ENCODE data around the gene ARHGEF6.
"Not testable (repeated sequence)": the region's sequence is repeated elsewhere in the genome, so short reads cannot be mapped to it uniquely, and the experiment has no call there.

ARHGEF6 gene

DNA sequence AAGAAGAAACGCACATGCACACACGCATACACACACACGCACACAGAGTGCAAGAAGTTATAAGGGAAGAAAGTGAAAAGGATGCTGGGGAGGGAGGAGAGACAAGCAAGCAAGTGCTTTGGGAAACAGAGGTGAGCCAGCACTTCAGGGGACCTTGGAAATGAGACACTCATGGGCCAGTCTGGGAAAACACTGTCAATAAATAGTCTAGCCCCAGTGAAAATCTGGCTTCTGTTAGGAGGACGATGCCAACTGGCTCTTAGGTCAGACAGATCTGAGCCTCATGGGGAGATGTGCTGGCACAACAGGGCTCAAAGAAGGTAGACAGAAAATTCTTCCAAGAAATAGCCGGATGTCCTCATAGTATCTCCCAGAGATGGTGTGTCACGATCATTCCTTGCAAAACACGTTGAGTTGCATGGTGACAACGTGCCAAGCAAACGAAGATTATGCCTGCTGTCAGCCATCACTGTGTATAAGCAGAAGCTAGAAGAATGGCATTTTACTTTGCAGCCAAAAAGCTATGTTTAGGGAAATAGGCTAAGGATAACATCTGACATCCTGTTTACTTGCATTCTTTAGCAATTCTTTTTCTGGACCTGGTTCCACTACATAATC is 557 bp upstream of the ARHGEF6 start:
- peak; percentile 41 for DNase-seq

DNA sequence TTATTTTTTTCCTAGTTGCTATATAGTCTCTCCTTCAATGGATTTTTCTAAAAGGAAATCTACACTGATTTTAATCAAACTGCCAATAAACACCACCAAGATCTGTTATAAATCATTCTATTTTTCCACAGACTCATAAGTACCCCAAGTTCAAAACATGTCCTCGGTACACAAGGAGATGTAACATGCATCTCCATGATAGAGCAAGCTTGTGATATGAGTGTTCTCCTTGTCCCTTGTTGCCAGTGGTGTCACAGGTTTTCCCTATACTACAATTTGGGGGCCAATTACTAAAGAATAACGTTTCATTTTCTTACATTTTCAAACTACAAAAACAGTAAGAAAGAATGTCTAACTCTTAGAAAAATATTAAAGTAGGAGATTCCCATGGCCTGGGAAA is 491 bp downstream of the ARHGEF6 start:
- no peak for DNase-seq

DNA sequence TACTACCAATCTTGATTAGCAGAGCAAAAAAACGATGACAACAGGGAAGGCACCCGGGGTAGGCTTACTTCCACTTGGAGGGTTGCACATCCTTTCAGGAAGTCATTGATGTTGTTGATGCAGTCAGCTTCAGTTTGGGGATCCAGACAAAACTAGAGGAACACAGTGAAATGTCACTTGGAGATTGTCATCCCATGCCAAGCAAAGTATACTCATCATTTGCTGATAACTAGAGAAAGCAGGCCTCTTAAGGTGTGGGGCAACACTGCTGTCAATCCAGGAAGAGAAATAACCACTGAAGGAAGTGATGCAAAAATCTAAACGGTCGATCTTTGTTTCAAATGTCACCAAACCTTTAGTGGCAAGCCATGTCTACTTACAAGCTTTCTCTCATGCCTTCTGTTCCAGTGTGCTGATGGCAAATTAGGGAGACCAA is 1.4 kb downstream of the ARHGEF6 start:
- peak; percentile 69 for DNase-seq

DNA sequence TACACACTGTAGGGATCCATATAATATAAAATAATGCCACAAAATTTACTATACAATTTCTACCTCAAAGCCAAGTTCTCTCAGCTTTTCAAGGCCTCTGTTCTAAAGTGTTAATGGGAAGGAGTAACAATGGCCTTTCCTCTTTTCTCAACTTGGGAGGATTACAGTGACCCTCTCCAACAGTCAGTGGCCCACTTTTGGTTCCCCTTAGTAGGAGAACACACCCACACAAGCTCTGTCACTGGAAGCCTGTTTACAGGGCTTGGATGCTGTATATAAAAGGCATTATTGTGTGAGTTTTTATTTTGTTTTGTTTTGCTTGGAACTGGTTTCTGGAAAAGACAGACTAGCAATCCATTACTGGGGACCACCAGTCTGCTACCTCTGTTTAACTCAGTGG is 1.8 kb downstream of the ARHGEF6 start:
- DNase-seq: peak; percentile 74

DNA sequence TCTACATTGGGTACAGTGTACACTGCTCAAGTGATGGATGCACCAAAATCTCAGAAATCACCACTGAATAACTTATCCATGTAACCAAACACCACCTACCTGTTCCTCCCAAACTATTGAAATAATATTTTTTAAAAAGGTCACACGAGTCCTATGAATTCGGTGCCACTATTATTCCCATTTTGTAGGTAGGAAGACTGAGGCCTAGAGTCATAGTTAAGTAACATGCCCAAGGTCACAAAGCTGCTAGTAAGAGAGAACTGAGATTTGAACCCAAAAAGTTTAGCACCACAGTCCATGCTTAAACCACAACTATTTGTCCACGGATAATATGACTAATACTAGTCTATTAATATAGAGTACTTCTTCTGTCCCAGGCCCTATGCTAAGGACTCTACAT is 2.7 kb downstream of the ARHGEF6 start:
- peak; percentile 6 for DNase-seq

DNA sequence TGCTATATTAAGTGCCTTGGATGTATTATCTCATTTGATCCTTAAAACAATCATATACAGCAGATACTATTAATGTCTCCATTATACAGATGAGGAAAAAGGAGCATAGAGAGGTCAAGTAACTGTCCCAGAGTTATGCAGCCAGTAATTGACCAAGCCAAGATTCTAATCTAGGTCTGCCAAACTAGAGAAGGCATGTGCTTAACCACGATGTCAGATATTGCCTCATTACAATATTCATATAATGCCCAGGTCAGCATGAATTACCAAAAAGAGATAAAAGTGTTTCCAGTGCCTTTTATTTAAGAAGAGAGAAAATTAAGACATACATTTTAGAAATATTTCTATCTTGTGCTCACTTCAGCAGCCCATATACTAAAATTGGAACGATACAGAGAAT is 7.1 kb downstream of the ARHGEF6 start:
- DNase-seq: no peak

DNA sequence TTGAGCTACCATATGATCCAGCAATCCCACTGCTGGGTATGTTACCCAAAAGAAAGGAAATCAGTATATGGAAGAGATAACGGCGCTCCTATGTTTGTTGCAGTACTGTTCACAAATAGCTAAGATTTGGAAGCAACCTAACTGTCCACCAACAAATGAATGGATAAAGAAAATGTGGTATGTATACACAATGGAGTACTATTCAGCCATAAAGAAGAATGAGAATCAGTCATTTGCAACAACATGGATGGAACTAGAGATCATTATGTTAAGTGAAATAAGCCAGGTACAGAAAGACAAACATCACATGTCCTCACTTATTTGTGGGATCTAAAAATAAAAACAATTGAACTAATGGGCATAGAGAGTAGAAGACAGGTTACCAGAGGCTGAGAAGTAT is 8.9 kb downstream of the ARHGEF6 start:
- not testable (repeated sequence) for DNase-seq

DNA sequence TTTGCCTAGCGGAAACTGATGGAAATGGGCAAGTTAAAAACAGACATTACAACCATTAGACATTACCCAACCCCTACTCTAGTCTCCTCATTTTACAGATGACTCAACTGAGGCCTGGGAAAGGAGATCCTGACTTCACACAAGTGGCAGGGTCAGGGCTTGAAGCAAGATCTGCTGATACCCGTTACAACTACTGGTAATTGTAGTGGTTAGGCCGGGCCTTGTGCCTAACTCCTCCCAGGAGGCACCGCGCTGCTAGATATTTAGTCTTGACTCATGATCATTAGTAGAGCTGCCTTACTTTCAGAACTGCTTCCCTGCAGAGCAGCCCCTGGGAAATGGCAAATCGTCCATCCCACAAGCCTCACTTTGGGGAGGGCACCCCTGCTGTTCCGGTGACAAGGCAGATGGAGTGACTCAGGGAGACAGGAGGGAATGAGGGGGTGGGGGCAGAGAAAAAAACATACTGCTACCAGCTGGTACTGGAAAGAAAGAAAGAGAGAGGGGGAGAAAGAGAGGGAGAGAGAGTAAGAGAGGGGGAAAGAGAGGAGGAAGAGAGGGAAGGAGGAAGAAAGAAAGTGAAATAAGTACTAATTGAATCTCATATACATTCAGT is 12.2 kb downstream of the ARHGEF6 start:
- peak; percentile 90 for DNase-seq

DNA sequence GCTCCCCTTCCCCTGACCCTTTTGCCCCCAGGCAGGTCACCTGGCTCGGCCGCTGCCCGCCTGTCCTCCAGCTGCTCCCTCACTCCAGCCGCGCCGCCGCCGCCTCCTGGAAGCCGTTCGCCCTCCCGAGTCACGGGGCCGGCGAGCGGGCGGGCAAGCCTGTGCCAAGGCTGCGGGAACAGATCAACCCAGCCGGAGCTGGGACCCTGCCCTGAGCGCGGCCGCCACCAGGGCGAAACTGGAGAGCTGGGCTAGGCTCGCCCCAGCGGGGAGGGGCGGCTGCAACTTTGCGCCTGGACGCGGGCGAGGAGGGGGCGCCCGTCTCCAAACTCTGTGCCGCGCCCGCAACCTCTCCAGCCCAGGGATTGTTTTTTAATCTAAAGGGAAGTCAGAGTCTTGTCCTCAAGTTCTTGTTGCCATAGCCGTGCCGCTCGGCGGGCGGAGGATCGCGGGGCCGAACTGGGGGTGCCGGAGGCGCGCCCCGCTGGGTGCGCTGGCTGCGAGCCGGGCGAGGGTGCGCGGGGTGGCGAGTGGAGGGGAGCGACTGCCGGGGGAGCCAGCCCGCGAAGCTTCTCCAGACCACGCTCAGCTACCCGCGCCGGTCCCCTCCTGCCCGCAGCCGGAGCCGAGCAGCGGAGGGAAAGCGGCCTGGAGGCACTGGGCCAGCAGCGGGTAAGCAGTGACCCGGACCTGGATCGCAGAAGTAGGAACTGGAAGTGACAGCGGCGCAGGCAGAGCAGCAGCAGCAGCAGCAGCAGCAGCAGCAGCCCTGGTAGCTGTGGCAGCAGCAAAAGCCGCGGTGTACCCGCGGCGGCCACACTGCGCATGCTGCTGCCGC is 13.4 kb downstream of the ARHGEF6 start:
- peak; percentile 72 for DNase-seq

DNA sequence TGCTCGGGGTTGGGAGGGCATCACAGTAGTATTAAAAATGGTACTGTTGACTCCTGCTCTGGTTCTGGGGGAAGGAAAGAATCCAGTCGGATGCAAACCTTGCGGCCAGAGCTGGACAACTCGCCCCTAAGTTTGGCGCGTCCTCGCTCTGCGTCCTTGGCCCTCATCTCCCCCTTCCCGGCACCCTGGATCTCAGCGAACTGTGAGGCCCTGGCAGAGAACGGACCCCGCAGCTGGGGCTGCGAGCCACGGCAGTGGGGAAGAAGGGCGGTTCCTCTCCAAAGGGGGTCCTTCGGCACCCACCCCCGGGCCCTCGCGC is 14.0 kb downstream of the ARHGEF6 start:
- no peak for DNase-seq

DNA sequence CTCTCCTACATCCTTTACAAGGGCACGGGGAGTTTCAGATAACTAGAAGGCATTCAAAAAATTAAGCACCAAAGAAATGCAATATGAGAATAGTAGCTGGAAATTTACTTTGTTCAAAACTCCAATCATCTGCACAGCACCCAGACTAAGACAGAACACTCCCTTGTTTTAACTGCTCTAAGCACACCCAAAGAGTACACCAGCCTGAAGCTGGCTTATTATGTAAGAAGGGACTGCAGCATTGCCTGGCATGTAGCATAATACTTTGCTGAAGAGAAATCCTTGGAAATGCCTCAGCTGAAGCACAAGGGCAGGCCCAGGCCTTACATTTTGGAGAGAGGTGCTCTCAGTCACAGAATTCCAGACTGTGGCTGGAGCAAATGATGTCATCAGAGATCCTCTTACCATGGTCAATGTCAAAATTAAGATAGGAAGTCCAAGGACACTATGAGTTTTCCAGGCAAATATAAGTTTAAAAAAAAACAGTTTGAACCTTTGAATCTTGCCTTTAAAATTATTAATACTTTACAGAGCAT is 14.8 kb downstream of the ARHGEF6 start:
- DNase-seq: no peak

DNA sequence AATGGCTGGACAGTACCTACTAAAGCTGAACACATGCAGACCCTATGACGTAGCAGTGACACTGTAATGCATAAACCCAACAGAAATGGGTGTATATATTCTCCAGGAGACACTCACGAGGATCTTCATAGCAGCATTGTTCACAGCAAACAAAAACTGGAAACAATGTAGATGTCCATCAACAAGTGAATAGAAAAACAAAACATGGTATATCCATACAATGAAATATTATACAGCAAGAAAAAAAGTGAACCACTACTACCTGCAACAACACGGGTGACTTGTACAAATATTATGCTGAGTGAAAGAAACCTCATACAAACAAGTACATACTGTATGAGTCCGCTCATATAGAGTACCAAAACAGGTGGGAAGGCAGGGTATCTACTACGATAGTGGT is 16.5 kb downstream of the ARHGEF6 start:
- DNase-seq: no peak

DNA sequence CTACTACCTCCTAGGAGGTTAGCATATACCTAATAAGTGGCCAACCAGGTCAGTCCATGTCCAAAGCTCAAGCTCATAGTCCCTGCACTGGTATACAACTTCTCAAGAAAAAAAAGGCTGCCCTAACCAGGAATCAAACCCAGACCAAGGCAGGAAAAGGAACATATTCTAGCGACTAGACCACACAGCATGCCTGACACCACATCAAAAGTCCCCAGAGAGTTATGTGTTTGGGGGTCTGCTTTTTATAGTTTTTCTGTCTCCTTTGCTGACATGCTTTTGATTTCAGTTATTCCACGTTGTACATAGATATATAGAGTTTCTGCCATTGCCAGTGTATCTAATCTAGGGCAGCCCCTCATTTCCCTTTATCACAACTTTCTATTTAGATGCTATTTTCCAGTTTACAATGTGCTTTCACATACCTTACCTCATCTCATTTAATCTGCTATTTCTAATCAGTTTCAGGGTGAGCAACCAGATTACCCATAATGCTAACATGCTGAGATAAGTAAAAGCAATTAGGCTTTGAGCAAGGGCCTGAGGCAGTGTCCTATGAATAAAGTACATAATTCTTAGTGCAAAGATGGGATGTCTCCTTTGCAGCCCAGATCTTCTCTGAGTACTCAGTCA is 17.8 kb downstream of the ARHGEF6 start:
- no peak for DNase-seq

DNA sequence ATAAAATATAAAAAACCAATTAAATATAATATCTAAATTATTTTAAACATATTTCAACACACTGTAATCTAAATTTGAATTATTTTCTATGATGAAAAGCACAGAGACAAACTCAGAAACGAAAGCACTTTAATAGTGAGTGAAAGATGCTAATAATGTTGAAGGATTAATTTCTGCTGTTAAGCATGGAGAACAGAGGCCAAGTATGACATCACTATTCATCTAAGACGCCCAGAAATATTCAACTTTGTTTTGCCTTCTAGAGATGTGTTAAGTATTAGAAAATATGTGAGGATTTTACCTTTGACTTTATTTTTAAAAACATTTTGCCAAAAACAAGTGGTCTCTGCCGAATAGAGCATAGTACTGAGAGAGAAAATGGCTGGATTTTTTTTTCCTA is 19.3 kb downstream of the ARHGEF6 start:
- DNase-seq: no peak

DNA sequence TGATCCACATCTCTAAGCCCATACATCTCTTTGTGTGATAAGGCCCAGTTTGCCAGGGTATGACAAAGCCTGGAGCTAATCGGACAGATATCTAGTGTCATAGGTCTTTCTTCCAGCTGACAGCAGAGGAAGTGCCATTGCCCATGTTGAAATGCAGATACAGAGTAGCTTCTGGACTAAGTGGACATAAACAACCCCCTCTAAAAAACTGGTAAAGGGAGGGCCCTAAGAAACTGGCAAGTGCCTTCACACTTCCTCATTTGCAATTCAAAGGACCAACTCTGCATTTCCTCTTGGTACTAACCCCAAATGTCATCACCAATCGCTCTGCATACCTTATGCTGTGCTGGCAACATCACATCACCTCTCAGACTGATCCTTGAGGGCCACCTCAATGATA is 20.8 kb downstream of the ARHGEF6 start:
- DNase-seq: peak; percentile 54

DNA sequence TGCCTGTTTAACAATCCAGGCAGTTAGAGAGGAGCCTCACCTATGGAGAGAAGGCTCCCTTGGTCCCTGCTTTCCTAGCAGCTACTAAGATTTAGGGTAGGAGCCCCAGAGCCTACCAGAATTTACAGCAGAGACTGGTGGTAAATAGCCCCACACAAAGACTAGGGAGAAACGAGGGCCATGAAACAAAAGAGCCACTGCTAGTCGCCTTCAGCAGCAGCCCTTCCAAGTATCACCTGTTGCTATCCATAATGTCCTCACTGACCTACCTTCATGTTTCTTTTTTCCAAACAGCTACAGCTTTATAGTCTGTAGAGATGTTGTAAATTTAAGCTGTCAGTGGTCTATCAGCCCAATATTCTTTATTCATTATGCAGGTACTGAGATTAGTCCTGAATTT is 25.3 kb downstream of the ARHGEF6 start:
- DNase-seq: no peak

DNA sequence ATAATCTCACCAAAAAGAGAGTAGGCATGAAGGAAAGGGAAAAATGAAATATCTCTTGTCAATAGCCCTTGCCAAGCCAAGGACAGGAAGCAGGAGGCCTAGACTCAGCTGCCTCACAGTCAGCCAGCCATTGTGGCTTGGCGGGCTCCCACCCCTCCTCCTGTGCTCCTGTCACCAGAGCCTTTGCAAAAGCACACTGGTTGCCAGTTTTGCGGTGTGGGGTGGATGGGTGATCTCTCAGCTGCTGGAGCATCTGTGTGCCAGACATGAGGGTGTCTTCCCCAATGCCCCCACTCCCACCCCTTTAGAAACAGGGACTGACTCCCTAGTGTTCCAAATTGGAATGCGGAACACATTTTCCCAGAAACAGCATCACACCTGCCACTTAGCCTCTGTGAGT is 26.1 kb downstream of the ARHGEF6 start:
- no peak for DNase-seq

DNA sequence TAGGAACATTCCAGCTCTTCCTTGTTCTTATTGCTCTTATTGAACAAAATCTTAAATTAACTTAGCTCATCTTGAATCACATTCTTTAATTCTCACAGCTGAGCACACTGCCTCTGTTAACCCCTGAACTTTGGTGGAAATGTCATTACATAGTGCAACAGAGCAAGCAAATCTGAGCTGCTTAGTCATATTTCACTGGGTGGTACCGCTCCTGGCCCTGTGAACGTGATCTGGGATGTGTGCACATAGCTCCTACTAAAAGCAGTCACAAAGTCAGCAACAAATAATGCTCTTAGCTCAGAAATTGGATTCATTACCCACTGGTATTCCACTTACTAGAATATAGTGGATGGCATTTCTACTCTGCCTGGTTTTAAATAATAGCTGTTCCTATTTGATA is 27.9 kb downstream of the ARHGEF6 start:
- DNase-seq: peak; percentile 40

DNA sequence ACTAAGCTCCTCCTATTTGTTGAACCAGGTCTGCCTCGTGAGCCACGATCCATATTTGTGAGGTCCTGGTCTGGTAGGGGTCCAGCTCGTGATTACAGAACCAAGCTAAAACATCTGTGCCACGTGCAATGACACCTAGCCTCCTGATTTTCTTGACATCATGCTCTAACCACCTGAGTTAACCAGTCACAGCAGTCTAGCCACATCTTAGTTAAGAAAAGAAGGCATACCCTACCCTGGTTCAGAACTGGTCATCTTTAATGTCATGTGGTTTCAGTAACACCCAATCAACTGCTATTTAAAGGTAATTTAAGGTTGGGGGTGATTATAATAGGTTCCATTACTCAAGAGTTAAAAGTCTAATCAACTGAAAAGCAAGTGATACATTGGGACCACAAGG is 28.4 kb downstream of the ARHGEF6 start:
- DNase-seq: no peak

DNA sequence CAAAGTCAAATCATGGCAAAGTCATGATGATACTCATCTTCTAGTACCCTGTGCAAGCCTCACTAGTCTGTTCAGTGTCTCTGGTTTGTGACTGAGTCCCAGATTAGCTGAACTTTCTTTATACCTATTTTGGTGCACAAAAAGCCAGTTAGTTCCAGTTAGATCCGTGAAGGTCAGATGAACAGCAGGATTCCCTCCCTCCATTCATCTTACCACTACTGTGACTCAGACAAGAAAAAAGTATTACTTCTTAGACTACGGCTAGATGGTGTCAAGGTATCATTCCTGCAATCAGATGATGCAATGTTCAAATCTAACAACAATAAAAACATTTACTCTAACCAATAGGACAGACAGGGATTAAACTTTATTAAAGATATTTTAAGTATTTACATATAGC is 30.4 kb downstream of the ARHGEF6 start:
- DNase-seq: no peak

DNA sequence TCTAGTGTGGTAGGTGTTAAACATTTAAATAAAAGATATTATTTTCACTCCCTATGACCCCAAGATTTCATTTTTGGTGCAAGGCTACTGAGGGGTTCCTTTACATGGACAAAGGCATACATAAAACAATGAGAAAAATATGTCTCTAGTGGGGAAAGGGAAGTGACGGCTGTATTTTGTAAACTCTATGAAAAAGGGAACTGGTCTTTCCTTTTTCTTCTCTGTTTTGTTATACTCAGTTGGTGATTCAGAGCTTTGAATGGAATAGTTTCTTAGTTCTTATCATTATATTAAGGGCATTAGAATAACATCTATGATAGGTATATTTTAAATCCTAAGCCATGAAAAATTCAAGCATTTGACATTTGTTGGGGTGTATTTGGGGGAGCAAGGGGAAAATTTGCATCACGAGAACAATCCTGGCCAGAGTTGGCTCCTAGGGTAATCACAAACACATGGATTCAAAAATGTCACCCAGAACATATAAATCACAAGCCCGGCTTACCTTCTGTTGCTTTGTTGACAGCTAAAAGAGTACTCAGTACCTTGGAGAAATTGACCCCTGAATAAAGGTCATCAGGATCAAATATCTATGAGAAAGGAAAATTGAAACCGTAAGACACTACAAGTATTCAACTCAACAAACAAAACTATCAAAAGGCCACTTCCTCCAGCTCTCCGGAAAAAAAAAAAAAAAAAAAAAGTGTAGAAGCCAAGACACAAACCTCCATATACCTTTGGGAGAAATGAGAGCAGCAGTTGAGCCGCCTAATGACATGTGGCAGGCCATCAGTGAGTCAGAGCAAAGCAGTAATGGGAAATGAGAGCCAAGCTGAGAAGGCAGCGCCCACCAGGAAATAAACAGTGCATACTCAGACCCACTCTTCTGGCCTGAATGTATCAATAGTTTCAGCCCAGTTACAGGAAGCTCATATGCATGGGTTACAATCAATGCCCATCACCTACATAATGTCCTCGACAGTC is 33.4 kb downstream of the ARHGEF6 start:
- DNase-seq: peak; percentile 69

Data from inflammatory macrophage treated with lipopolysaccharide for 4 hours (primary cell).